Measurements from ENCODE around the gene LUC7L3.
"Not testable (repeated sequence)": the region's sequence is repeated elsewhere in the genome, so short reads cannot be mapped to it uniquely, and the experiment has no call there.

The LUC7L3 gene, protein sequence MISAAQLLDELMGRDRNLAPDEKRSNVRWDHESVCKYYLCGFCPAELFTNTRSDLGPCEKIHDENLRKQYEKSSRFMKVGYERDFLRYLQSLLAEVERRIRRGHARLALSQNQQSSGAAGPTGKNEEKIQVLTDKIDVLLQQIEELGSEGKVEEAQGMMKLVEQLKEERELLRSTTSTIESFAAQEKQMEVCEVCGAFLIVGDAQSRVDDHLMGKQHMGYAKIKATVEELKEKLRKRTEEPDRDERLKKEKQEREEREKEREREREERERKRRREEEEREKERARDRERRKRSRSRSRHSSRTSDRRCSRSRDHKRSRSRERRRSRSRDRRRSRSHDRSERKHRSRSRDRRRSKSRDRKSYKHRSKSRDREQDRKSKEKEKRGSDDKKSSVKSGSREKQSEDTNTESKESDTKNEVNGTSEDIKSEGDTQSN

DNA sequence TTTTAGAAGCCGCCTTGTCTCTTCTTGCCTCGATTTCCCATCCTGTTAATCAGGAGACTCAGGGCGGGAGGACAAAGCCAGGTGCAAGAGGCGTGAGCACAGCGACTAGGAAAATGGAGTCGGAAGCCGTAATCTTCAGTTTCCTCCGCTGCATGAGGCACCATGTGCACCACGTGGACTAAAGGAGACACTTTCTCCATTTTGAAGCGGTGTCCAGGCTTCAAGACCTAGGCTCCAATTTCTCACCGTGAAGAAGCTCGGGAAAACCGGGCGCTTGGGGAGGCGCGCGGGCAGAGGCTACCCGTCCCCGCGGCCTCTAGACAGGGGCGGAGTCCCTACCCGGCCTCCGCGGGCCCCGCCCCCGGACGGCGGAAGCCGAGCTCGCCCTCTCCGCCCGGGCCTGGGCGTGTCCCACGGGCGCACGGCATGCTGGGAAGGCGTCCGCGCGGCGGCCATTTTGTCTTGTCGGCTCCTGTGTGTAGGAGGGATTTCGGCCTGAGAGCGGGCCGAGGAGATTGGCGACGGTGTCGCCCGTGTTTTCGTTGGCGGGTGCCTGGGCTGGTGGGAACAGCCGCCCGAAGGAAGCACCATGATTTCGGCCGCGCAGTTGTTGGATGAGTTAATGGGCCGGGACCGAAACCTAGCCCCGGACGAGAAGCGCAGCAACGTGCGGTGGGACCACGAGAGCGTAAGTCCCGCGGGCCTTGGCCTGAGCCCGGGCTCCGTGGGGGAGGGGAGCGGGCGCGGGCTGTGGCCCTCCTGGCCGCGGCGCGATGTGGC is at the start of gene LUC7L3:
TSS of gene LUC7L3 (plus strand) at position 460 of the 780 bp plus-strand sequence. CDS start at position 590, 130 bp downstream.
- DNase-seq: peak in 55 of 56 donors; percentile 47 to 96 (median 89)

DNA sequence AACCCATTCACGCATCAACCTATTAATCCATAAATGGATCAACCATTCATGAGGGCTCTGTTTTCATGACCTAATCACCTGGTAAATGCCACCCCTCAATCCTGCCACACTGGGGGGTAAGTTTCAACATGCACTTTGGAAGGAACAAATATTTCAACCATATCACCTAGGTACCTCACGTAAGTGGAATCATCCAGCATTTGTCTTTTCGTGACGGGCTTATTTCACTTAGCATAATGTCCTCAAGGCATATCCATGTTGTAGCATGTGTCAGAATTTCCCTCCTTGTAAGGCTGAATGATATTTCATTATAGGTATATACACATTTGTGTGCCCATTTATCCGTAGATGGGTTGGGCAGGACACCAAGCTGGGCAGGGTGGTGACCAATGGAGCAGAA is 47.3 kb upstream of the LUC7L3 start:
- DNase-seq: no peak

DNA sequence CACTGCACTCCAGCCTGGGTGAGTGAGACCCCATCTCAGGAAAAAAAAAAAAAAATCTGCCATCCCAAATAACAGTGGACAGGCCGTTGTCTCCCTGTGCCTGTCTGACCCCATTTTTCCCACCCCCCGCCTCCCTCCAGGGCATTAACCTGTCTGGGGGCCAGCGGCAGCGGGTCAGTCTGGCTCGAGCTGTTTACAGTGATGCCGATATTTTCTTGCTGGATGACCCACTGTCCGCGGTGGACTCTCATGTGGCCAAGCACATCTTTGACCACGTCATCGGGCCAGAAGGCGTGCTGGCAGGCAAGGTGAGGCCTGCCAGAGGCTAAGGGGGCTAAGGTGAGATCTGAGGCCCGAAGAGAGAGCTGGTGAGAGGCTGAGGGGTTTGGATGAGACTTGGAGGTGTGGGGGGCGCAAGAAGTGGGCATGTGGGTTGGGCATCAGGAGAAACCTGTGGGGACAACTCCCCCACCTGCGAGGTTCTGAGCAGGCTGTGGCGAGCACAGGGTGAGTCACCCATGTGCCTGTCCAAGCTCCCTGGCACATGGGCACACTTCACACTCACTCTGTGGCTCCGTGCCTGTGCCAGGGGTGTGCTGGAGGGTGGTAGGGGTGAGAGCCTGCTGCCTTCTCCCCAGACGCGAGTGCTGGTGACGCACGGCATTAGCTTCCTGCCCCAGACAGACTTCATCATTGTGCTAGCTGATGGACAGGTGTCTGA is 46.4 kb upstream of the LUC7L3 start:
- DNase-seq: no peak

DNA sequence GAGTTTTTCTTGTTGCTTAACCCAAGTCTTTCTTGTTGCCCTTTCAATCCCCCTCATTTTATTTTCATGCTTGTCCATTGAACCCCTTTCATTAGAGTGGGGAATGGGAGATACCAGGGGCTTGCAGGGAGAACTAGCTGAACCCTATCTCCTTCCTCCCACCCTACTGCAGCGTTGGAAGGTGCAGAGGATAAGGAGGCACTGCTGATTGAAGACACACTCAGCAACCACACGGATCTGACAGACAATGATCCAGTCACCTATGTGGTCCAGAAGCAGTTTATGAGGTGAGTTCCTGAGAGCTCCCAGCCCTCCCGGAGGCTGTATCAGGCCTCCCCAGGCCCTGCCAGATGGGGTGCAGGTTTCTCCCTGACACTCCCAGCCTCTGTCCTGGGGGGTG is 44.2 kb upstream of the LUC7L3 start:
- no peak for DNase-seq

DNA sequence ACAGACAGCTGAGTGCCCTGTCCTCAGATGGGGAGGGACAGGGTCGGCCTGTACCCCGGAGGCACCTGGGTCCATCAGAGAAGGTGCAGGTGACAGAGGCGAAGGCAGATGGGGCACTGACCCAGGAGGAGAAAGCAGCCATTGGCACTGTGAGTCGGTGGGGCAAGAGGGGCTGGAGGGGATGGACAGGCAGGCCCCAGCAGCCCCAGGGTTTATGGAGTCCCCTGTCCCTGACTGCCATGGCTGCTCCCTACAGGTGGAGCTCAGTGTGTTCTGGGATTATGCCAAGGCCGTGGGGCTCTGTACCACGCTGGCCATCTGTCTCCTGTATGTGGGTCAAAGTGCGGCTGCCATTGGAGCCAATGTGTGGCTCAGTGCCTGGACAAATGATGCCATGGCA is 43.8 kb upstream of the LUC7L3 start:
- DNase-seq: no peak

DNA sequence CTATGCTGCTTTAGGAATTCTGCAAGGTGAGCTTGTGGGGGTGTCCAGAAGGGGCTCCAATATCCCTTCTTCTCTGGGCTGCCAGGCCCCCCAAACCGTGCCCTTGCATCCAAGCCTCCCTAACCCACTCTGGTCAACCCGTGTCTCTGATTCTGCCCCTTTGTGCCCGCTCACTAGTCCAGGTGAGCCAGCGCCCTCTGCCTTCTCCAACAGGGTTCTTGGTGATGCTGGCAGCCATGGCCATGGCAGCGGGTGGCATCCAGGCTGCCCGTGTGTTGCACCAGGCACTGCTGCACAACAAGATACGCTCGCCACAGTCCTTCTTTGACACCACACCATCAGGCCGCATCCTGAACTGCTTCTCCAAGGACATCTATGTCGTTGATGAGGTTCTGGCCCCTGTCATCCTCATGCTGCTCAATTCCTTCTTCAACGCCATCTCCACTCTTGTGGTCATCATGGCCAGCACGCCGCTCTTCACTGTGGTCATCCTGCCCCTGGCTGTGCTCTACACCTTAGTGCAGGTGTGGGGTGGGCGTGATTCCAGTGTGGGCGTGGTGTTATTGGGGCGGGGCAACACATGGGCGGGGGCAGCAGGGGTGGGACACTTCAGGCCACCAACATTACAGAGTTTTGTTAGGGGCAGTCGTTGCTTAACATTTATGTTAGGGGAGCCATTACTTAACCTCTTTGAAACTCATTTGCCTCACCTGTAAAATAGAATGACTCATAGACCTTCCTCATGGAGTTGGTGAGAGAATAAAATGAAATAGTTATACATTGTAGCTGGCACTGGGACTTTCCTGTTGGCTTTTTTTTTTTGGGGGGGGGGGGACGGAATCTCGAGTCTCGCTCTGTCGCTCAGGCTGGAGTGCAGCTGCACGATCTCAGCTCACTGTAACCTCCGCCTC is 43.1 kb upstream of the LUC7L3 start:
- no peak for DNase-seq

DNA sequence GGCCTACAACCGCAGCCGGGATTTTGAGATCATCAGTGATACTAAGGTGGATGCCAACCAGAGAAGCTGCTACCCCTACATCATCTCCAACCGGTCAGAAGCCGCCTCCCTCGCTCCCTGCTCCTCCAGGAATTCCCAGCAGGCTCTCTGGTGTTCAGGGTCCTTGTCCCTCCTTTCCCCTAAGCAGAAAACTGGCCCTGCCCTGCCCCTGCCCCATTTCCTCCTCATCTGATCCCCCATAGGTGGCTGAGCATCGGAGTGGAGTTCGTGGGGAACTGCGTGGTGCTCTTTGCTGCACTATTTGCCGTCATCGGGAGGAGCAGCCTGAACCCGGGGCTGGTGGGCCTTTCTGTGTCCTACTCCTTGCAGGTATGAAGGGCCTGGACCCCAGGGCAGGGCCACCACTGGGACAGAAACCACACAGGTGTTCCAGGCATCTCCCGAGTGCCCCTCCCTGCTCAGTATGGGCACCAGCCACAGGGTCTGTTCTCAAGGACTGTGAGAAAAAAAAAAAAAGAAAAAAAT is 41.5 kb upstream of the LUC7L3 start:
- DNase-seq: no peak

DNA sequence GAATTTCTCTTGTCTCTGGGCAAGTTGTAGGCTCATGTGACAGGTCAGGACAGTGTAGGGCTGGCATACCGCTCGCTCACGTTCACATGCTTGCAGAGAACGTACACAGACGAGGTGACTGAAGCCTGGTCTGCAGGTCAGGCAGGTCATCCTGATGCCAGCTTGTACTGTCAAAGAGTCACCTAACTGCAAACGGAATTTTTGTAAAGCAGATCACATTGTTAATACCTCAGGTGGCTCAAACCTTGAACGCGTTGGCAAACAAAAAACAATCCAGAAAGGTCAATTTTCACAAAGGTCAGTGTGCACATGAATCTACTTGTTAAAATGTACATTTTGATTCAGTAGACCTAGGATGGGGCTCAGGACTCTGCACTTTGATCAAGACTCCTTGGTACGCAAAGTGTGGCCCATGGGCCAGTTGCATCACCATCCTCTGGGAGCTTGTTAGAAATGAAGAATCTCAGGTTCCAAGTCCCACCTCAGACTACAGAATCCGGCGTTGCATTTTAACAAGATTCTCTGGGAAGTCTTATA is 40.3 kb upstream of the LUC7L3 start:
- no peak for DNase-seq

DNA sequence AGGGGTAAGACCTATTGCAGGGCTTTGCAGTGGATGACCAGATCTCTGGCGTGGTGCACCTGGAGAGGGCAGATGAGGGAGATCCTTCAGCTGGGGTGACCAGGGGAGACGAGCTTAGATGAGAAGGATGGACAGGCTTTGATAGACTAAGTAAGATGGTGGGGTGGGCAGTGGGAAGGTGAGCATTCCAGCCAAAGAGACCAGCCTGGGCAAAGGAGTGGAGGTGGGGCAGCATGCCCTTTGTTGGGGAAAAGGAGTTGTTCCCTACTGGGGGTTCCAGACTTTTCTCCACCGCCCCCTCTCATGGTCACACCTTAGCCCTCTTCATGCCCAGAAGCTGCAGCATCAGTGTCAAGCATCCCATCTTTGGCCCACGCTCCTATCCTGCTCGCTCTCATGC is 39.3 kb upstream of the LUC7L3 start:
- no peak for DNase-seq

DNA sequence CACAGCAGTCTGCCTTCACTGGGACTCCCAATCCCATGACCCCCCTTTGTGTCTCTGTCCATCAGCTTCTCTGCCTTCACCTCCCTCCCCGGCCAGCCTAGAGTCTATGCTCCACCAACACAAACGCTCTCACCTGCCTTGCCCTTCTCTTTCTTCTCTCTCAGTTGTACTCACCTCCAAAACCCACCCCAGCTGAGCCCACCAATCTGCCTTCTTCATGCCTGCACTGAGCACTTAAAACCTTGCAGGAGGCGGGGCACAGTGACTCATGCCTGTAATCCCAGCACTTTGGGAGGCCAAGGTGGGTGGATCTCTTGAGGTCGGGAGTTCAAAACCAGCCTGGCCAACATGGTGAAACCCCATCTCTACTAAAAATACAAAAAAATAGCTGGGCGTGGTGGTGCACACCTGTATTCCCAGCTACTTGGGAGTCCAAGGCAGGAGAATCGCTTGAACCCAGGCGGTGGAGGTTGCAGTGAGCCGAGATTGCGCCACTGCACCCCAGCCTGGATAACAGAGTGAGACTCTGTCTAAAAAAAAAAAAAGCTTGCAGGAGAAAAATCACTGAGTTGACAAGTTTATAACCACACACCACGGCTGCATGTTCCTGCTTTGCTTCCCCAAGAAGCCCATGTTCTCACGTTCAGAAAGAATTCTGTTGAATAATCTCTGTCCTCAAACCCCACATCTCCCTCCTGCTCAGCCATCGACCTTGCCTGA is 38.7 kb upstream of the LUC7L3 start:
- DNase-seq: not testable (repeated sequence)

DNA sequence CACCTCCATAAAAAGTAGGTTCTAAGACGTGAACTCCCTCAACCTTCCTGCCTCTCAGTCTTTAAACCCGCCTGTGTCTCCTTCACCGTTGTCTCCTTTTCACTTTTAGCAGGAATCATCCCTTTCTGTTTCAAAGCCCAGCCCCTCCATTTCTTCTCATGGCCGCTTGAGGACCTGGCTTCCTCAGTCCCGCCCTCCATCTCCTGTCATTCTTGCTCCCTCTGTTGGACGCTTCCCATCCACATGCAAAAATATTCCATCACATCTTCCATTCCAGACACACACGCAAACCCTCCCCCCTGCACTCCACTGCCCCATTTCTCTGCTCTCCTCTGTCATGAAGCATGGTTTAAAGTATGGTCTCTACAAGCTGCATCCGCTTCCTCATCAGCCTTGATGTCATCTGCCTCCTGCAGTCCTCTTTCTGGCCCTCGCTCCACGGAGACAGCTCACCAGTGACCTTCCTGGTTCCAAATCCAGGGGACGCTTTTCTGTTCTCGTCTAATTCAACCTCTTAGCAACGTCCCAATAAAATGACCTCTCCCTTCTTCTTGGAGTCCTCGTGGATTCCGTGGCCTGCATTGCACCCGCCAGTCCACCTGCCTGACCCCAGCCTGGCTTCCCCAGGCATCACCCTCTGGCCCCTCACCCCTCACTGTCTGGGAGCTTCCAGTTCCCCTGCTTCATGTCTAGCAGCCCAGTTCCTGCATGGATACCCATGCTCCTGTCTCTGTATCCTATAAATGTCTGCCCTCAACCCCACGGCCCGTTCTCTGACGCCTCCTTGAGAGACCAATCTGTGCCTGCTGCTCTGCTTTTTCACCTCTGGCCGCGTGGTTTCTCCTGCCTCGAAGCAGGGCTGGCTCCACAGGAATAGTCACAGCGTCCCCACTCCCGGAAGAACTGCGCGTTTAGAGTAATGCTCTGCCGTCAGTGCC is 37.9 kb upstream of the LUC7L3 start:
- DNase-seq: peak in 15 of 56 donors; percentile 4 to 52 (median 16)

DNA sequence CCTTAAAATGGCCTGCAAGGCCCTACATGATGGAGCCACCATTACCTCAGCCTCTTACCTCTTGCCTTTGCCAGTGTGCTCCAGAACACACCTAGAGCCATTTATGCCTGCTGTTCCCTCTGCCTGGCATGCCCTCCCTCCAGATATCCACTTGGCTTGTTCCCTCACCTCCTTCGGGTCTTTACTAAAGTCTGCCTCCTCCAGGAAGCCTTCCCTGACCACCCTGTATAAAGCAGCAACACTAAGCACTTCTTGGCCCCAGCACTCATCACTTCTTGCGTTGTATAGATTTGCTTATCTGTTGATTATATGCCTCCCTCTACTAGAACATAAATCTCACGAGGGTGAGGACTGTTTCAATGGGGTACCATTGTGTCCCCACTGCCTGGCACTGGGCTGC is 37.0 kb upstream of the LUC7L3 start:
- DNase-seq: no peak

DNA sequence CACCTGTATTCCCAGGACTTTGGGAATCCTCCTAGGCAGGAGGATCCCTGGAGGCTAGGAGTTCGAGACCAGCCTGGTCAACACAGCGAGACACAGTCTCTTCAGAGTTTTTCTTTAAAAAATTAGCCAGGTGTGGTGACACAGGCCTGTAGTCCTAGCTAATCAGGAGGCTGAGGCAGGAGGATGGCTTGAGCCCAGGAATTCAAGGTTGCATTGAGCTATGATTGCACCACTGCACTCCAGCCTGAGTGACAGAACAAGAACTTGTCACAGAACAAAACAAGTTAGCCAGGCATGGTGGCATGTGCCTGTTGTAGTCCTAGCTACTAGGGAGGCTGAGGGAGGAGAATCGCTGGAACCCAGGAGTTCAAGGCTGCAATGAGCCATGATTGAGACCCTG is 36.5 kb upstream of the LUC7L3 start:
- DNase-seq: no peak

DNA sequence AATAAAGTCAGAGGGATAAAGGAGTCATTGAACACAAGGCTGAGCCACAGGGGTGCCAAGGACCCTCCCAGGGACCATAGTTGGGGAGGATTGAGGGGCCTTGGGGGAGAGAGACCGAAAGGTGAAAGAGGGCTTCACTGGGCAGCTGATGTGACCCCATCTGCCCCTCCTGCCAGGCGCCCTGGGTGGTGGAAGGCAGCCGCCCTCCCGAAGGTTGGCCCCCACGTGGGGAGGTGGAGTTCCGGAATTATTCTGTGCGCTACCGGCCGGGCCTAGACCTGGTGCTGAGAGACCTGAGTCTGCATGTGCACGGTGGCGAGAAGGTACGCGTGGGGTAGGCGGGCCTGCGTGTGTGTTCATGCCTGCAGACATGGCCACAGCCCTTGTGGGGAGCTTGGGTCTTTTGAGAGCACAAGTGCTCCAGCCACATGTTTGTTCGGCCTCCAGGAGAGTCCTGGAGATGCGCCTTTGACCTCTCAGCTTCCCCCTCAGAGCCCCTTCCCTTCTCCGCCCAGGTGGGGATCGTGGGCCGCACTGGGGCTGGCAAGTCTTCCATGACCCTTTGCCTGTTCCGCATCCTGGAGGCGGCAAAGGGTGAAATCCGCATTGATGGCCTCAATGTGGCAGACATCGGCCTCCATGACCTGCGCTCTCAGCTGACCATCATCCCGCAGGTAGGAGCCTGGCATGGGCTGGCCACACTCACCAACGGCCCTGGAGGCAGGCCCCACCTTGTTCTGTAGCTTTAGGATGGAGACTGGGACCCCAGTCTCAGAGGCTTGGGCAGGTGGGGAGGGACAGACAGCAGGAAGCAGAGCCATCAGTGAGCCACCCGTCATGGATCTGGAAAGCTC is 35.7 kb upstream of the LUC7L3 start:
- DNase-seq: no peak

DNA sequence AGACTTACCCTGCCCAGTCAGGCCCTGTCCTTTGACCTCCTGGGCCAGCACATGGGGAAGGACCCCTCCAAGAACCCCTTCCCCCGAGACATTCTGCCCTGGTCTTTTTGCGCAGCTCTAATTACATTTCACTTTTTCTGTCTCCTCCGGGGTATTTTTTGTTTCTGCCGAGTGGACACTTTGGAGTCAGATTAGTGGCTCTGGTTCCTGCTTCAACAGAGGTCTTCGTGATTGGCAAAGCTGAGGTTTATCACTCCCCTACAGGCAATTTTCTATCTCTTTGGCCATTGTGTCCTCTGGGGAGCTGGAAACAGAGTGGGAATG is 35.2 kb upstream of the LUC7L3 start:
- no peak for DNase-seq

DNA sequence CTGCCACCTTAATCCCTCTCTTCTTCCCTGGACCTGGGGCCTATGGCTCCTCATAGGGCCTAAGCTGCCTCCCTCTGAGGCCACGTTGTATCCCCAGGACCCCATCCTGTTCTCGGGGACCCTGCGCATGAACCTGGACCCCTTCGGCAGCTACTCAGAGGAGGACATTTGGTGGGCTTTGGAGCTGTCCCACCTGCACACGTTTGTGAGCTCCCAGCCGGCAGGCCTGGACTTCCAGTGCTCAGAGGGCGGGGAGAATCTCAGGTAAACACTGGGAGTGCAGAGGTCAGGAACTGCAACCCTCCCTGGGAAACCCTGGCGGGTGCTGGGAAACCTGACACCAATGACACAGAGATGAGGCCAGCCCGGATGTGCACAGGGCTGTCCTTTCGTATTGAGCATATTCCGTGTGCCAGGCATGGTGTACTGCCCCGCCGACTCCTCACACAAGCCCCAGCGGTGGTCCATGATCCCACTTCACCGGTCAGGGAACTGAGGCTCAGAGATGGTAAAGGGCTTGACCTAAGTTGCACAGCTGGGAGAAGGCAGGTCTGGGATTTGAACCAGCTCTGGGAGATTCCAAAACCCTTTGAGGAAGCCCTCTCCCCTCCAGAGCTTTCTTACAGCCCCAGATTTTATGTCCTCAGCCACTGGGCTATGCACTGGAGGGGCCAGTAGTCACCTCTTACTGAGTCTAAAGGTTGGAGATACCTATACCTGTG is 34.6 kb upstream of the LUC7L3 start:
- no peak for DNase-seq

DNA sequence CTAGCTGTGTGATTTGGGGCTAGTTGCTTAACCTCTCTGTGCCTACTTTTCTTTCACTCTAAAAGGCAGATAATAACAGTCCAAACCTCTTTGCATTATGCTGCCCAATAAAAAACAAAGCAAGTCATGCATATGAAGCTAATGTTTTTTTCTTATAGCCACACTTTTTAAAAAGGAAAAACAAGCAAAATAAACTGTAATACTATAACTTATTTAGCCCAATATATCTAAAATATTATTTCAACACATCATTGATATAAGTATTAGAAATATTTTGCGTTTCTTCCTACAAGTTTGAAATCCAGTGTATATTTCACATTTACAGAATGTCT is 34.1 kb upstream of the LUC7L3 start:
- DNase-seq: no peak
